Kidney capillary endothelial cell (primary cell): Measurements from ENCODE around the gene USHBP1.

ENCODE experiments used
- DNase-seq: peaks from one replicate; pipeline ENCODE4 v3.0.0-alpha.2; 2018; ENCODE audit warnings: low spot score

The USHBP1 gene

DNA sequence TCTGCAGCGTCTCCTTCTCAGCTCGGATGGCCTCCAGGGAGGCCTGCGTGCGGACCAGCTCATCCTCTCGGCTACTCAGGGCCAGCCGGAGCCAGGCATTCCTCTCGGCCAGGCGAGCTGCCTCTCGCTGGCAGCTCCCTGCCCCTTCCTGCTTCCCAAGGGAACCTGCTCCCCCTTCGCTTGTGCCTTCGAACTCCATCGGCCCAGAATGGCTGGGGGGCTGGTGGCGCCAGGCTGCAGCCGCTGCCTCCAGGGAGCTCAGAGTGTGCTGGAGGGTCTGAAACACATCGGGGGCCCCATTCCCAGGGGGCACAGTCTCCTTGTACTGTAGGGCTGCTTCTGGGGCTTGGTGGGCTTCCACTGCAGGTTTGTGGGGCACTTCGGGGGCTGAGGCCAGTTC, 2.0 kb downstream of the USHBP1 start:
- no peak for DNase-seq

DNA sequence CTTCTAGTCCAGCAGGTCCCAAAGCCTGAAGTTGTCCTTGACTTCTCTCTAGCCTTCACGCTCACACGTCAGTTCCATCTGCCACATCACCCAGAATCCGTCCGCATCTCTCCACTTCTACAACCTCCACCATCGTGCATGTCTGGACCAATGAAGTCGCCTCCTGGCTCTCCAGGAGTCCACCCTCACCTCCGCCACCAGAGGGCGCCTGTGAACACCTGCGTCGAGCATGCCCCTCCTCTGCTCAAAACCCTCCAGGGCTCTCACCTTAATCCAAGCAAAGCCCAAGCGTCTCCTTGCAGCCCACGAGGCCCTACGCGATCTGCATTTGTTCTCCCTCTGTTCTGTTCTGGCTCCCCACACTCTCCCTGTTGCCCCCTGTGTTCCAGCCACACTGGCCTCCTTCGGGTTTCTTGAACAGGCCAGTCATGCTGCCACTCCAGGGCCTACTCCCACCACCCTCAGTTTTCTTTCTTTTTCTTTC, 3.7 kb downstream of the USHBP1 start:
- DNase-seq = peak; percentile 46

GRCh38 chr19:17259934-17260333, 4.6 kb downstream of the USHBP1 start:
- no peak for DNase-seq

DNA sequence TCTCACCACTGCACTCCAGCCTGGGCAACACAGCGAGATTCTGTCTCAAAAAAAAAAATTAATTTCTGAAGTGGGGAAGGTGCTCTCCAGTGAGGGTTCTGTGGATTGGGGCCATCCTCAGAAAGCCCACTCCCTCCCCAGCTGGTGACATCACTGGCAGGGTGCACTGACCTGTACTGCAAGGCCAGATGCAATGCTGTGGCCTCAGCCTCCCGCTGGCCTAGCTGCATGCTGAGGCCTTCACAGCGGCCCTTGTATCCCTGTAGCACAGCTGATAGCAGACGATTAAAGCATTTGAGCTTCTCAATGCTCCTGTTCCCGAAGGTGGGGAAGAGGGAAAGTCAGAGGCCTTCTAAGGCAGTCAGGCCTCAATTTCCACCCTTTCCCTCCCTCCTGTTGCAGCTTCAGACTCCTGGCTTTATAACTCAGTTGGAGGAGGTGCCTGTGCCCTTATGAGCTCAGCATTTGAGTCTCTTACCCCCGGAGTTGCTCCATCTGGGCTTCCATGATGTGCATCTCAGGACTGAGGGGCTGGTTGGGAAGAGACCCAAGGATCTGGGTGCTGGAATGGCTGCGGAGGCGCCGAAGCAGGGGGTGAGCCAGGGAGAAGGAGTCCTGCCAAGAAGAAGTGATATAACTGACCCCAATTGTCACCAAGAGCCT, 5.3 kb downstream of the USHBP1 start:
- no peak for DNase-seq

DNA sequence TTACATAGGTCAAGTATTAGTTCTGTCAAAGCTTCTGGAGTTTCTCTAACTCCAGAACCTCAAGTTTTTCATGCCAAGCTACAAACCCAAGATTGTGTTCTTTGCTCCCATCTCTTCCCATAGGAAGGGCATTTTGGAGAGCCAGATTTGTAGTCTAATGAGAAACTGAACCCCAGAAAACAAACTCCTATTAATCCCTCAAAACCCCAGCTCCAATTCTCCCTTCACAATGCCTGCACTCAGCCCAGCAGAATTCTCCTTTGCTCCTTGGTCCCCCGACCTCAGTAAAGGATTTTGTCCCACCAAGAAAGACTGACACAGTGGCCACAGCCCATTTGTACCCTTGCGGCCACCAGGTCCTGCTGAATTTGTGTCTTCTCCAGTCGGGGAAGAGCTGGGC, 8.4 kb downstream of the USHBP1 start:
- DNase-seq = no peak

DNA sequence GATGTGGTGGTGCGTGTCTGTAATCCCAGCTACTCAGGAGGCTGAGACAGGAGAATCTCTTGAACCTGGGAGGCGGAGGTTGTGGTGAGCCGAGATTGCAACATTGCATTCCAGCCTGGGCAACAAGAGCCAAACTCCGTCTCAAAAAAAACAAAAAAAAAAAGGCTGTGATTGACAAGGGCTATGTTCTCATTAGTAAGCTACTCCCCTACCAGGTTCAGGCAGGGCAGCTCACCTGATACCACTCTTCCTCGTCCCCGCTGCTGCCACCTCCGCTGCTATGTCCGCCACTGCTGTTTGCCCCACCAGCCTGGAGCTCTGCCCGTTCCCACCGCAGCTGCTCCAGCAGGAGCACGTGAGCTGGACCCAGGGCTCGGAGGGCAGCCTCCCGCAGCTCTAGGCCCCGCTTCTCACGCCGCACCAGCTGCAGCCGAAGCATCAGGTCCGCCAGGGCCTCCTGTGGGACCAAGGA, 9.4 kb downstream of the USHBP1 start:
- DNase-seq = no peak

DNA sequence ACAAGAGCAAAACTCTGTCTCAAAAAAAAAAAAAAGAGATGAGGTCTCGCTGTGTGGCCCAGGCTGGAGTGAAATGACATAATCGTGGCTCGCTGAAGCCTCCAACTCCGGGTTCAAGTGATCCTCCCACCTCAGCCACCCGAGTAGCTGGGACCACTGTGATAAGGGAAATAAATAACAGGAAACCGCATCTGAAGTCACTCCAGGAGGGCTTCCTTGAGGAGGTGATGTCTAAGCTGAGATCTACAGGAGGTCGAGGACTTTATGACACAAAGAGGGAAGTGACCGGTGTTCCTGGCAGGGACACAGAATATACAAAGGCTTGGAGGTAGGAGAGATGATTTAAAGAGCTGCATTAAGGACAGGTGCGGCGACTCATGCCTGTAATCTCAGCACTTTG, 9.9 kb downstream of the USHBP1 start:
- DNase-seq = no peak

DNA sequence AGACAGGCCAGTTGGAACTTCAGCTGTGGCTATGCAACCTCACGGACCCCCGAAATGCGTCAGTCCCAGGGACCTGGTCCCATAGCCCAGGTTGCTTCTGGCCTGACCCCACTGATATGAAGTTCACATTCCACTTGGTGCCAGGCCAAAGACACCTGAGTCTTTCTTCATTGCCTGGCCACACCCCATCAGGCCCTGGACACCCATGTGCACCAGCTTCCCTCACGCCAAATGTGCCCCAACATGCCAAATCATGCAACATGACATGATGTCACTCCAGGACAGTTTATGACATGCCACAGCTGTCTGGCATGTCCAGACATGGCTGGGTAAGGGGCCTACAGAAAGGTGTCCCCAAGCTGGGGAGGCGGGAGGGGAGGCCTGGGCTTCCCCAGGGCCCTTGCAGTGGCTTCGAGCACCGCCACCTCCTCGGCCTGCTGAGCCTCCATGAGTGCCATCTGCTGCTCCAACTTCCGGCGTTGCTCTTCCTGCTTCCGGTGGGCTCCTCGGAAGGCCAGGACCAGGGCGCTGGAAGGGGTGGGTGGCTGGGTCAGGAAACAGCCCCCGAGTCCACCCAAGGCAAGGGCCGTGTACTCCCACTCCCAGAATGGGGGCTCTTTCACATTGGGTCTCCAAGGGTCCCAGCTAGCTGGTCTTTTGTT, 14.5 kb downstream of the USHBP1 start:
- DNase-seq = no peak

- no peak for DNase-seq
These were observed 16.4 kb downstream of the USHBP1 start for GRCh38 chr19:17248011-17248776.

DNA sequence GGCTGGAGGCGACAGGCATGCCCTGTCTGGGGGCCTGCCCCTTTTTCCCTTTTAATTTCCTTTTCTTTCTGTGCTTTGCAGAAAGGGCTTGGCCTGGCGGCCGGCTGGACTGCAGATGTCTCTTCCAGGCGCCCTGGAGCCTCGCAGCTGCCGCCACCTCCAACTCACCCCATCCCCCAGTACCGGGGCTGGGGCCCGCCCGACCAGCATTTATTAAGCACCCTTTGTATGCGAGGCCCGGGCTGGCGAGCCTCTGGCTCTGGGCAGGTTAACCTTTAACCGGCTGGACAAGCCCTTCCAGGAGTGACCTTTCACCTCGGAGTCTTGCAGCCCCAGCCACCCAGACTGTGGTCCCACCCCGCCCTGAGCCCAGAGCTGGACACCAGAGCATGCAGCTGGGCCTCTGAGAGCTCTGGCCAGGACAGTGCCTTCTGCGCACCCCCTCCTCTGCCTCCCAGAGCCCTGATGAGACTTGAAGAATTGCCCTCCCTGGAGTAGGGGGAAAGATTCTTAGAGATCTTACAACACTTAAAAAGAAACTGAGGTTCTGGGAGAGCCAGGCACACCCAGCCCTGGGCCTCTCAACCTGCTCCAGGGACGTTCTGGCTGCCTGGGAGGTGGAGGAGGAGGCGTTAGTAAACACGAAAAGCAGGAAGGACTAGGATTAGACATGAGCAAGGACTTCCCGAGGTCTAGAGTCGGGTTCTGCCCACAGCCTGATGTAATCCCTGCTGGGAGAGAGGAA, 17.7 kb downstream of the USHBP1 start:
- DNase-seq = no peak

DNA sequence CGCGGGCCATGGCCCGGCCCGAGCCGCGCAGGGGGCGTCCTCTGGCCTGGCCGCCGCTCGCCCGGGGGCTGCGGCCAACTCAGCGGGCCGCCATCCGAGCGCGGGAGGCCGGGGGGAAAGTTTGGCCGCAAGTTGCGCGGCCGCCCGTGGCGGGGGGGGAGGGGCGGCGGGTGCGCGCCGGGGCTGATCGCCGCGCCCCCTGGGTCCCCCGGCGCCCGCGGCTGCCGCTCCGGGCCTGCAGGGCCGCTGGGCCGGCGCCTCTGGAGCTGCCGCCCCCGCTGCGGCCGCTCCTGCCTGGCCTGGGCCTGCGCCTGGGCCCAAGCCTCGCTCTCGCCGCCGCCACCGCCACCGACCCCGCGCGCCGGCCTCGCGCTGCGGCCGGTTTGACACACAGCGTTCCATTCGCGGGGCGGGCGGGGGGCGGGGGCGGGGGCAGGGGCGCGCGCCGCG, 19.0 kb downstream of the USHBP1 start, which contains the start of gene NR2F6:
Gene NR2F6 (minus strand): TSS at position 385 of the 450 bp plus-strand sequence. CDS start 699 bp downstream, outside the sequence.
- no peak for DNase-seq

GRCh38 chr19:17244618-17245534, 19.7 kb downstream of the USHBP1 start:
- no peak for DNase-seq

GRCh38 chr19:17243830-17244617, 20.5 kb downstream of the USHBP1 start:
- DNase-seq = no peak

- DNase-seq = no peak
These were observed 21.2 kb downstream of the USHBP1 start for GRCh38 chr19:17243211-17243829.

DNA sequence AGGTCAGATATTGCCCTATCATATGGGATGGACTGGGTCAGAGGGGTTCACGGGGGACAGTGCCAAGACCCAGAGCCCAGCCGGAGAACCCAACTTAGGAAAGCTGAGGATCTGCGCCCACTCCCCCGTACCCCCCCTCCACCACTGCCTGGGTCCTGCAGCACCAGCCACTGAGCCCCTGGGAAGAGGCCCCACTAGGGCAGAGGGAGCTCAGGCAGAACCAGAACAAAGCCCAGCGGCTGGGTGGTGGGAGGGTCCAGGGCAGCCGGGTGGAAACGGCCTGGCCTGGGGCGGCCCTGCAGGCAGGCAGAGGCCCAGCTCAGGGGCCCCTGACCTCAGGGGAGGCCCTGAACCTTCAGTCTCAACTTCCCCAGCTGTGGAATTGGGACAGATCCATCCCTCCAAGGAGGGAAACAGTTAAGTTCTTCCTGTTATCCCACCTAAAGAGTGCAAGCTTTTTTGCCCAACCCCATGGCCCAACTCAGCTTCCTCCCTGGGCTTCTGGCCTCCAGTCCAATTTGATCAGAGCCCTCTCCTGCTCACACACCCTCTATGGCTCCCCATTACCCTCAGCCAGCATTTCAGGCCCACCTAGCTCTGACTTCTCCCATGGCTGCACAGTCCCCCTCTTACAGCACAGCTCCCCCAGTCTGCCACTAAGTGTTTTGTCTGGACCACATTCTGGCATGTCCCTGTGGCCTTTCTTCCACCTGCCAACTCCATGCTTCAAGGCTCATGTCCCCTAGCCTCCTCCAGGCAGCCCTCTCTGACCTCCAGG, 21.9 kb downstream of the USHBP1 start:
- no peak for DNase-seq

GRCh38 chr19:17240826-17241399, 23.6 kb downstream of the USHBP1 start:
- no peak for DNase-seq

DNA sequence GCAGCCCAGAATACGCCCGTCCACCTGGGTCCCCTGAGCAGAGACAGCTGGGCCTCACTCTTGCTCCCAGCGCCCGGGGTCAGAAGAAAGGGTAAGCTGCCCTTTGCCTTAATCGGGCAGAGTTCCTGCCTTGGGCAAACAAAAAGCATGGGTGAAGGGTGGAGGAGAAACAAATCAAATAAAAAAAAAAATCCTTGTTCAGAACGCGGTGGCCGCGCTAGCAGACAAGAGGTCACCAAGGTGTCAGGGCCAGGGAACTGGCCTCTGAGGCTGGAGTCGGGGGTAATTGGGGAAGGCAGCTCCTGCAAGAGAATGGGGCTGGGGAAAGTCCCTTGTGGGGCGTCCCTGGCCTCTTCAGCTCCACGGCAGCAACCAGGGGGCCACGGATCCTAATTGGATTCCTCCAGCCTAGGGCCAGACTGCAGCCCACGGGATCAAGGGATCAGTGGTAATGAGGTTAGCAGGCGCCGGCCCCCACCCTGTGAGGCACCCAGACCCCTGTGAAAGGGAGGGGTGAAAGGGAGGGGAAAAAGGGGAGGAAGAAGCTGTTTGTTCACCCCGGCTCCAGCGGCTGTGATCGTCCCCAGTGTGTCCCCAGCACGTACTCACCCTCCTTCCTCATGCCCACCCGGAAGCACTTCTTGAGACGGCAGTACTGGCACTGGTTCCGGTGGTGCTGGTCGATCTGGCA, 24.3 kb downstream of the USHBP1 start:
- no peak for DNase-seq
